Stimulated activated effector memory CD8-positive, alpha-beta T cell treated with anti-CD3 and anti-CD28 coated beads, Interleukin-12 subunit alpha, Interleukin-12 subunit beta, amount 100 ng/mL, for 72 hours (primary cell): ENCODE results near the gene GPATCH1.

ENCODE experiments used
- ATAC-seq: fragments of 150-1000 bp; cut with Tn5 transposase; 2 replicates; pipeline ENCODE4 v1.10.0; 2021
- DNase-seq, 2 donors: peaks; one replicate each; pipeline ENCODE4 v3.0.0; 2021 to 2022; ENCODE audit warnings: low spot score in 2 of 2
- H3K27ac Mint-ChIP-seq: one replicate; pipeline ENCODE4 v1.8.0; 2022; ENCODE audit warnings: mild to moderate bottlenecking, mixed read lengths
- H3K36me3 Mint-ChIP-seq: one replicate; pipeline ENCODE4 v1.8.0; 2022; ENCODE audit warnings: mild to moderate bottlenecking, mixed read lengths
- H3K4me1 Mint-ChIP-seq: one replicate; pipeline ENCODE4 v1.8.0; 2022; ENCODE audit warnings: mixed read lengths
- H3K4me3 Mint-ChIP-seq: one replicate; pipeline ENCODE4 v1.8.0; 2022; ENCODE audit warnings: mild to moderate bottlenecking, mixed read lengths
- H3K9me3 Mint-ChIP-seq: one replicate; pipeline ENCODE4 v1.8.0; 2022; ENCODE audit warnings: mixed read lengths

GPATCH1 gene

DNA sequence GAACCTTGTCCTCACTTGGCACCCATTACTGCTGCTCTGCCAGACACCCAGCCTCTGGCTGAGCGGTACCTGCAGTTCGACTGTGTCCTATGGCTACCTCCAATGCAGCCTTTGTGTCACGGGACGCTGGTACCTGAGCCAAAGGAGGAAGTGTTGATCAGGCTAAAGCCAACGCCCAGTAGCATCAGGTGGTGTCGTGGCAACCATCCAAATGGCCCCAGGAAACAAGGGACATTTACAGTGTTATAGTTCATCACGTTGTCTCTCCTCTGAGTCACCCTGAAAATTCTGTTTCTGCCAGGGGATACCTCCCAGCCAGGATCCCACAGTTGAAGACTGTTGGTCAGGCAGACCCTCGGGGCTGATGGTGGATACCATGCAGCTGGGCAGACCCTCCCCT lies 26.4 kb upstream of the GPATCH1 start:
- H3K4me1 Mint-ChIP-seq: no peaks in the 10 kb centered on the region
- H3K36me3 Mint-ChIP-seq: no peaks in the 10 kb centered on the region
- H3K9me3 Mint-ChIP-seq: no peaks in the 10 kb centered on the region
- no peak overlapping the region for H3K4me3 Mint-ChIP-seq
- no peak for ATAC-seq
- H3K27ac Mint-ChIP-seq: no peak overlapping the region
- no peak for DNase-seq

- Mint-ChIP-seq H3K9me3 (no peaks in the 10 kb centered on the region), H3K4me1 (no peaks in the 10 kb centered on the region), H3K4me3 (no peak overlapping the region), H3K27ac (no peak overlapping the region), H3K36me3 (no peaks in the 10 kb centered on the region)
- ATAC-seq (no peak), DNase-seq (no peak)
These were observed 25.3 kb upstream of the GPATCH1 start for GRCh38 chr19:33055718-33056117.

- no peak overlapping the region for H3K27ac Mint-ChIP-seq
- no peak overlapping the region for H3K4me3 Mint-ChIP-seq
- DNase-seq: no peak
- no peaks in the 10 kb centered on the region for H3K9me3 Mint-ChIP-seq
- no peaks in the 10 kb centered on the region for H3K4me1 Mint-ChIP-seq
- no peak for ATAC-seq
- no peaks in the 10 kb centered on the region for H3K36me3 Mint-ChIP-seq
These were observed 20.4 kb upstream of the GPATCH1 start for GRCh38 chr19:33060586-33060985.

GRCh38 chr19:33062902-33063301 lies 18.1 kb upstream of the GPATCH1 start:
- no peak for ATAC-seq

GRCh38 chr19:33063356-33063752 lies 17.6 kb upstream of the GPATCH1 start:
- peak overlapping the region; percentile 64 for H3K4me3 Mint-ChIP-seq
- H3K36me3 Mint-ChIP-seq: no peaks in the 10 kb centered on the region
- ATAC-seq (no peak), DNase-seq (no peak)
- no peaks in the 10 kb centered on the region for H3K4me1 Mint-ChIP-seq
- no peak overlapping the region for H3K27ac Mint-ChIP-seq
- no peaks in the 10 kb centered on the region for H3K9me3 Mint-ChIP-seq

More at GRCh38 chr19:33062902-33063301, 18.1 kb upstream of the GPATCH1 start:
- Mint-ChIP-seq H3K9me3 (no peaks in the 10 kb centered on the region), H3K36me3 (no peaks in the 10 kb centered on the region), H3K27ac (no peak overlapping the region), H3K4me3 (no peak overlapping the region), H3K4me1 (no peaks in the 10 kb centered on the region)
- no peak for DNase-seq

DNA sequence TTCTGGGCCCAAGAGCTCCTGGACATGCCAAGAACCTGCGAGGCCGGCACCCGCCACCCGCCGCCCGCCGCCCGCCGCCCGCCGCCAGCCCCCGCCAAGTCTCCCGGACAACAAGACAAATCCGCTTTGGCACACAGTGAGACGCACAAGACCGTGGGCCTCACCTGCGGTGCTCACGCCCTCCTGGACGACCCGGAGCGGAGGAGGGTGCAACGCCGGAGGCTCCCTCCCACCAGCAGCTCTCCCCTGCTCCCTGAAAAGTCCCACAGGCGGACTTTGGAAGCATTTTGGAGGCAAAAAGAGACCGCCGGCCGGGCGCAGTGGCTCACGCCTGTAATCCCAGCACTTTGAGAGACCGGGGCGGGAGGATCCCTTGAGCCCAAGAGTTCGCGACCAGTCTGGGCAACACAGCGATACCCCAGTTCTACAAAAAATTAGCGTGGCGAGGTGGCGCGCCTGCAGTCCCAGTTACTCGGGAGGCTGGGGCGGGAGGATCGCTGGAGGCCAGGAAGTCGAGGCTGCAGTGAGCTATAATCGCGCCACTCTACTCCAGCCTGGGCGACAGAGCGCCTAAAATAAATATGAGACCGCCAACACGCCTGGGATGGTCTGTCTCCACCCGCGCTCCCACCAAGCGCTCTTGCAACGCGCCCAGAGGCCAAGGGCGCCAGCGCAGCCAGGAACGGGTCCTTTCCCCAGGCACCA lies 17.1 kb upstream of the GPATCH1 start:
- Mint-ChIP-seq H3K4me3 (peak overlapping the region; percentile 64), H3K9me3 (no peaks in the 10 kb centered on the region), H3K36me3 (no peaks in the 10 kb centered on the region), H3K27ac (no peak overlapping the region), H3K4me1 (no peaks in the 10 kb centered on the region)
- DNase-seq (no peak), ATAC-seq (peak; percentile 19)

- Mint-ChIP-seq H3K36me3 (no peaks in the 10 kb centered on the region), H3K4me1 (no peaks in the 10 kb centered on the region), H3K4me3 (peak overlapping the region; percentile 64), H3K9me3 (no peaks in the 10 kb centered on the region), H3K27ac (no peak overlapping the region)
- DNase-seq (no peak), ATAC-seq (peak; percentile 60)
These were observed 16.6 kb upstream of the GPATCH1 start for GRCh38 chr19:33064458-33064791.

- peak; percentile 32 to 65 for DNase-seq
- H3K4me3 Mint-ChIP-seq: peak within 1 kb of the TSS; percentile 64
- H3K9me3 Mint-ChIP-seq: no peaks in the 10 kb centered on the region
- peak; percentile 90 for ATAC-seq
- no peaks in the 10 kb centered on the region for H3K36me3 Mint-ChIP-seq
- H3K27ac Mint-ChIP-seq: no peak within 1 kb of the TSS
- H3K4me1 Mint-ChIP-seq: no peaks in the 10 kb centered on the region
These were observed 16.0 kb upstream of the GPATCH1 start, which contains the start of gene RHPN2 for GRCh38 chr19:33064792-33065550. Gene RHPN2 (minus strand): TSS chr19:33064888. CDS start chr19:33064852, 36 bp downstream.

DNA sequence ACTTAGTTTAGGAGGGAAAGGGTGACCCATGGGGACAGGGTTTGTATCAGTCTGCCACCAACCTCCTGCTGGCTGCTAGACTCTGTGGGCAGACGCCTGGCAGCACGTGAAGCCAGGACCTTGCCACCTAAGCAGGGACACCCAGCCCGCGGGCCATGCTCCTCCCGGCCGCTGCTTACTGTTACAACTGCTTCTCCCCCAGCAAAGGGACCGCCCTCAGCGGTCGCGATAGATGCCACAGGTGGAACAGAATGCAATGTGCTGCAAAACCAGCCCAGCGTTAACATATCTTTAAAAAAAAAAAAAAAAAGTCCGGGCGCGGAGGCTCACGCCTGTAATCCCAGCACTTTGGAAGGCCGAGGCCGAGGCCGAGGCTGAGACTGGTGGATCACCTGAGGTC lies 14.4 kb upstream of the GPATCH1 start:
- Mint-ChIP-seq H3K9me3 (no peaks in the 10 kb centered on the region), H3K27ac (no peak overlapping the region), H3K4me1 (no peaks in the 10 kb centered on the region), H3K36me3 (no peaks in the 10 kb centered on the region), H3K4me3 (peak overlapping the region; percentile 64)
- ATAC-seq (no peak), DNase-seq (no peak)

DNA sequence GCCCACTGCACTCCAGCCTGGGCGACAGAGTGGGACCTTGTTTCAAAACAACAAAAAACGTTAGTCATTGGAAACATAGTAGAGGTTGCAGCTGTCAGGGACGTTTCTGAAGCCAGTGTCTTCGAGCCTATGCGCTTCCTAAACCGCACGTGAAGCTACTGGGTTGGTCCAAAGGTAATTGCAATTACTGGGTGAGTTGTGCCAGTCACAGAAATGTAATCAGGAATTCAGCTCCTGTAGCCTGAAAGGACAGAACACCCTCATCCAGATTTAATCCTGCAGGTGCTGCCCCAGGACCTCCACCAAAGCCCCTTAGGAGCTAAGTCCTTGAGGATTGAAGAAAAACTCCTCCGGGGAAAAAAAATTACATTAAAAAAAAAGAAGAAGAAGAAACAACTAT lies 13.9 kb upstream of the GPATCH1 start:
- Mint-ChIP-seq H3K4me3 (no peak overlapping the region), H3K9me3 (no peaks in the 10 kb centered on the region), H3K36me3 (no peaks in the 10 kb centered on the region), H3K4me1 (no peaks in the 10 kb centered on the region), H3K27ac (no peak overlapping the region)
- no peak for ATAC-seq
- no peak for DNase-seq

GRCh38 chr19:33071887-33072286 lies 9.1 kb upstream of the GPATCH1 start:
- no peaks in the 10 kb centered on the region for H3K9me3 Mint-ChIP-seq
- no peaks in the 10 kb centered on the region for H3K4me1 Mint-ChIP-seq
- H3K36me3 Mint-ChIP-seq: no peaks in the 10 kb centered on the region
- no peak overlapping the region for H3K4me3 Mint-ChIP-seq
- ATAC-seq (no peak), DNase-seq (no peak)
- no peak overlapping the region for H3K27ac Mint-ChIP-seq

DNA sequence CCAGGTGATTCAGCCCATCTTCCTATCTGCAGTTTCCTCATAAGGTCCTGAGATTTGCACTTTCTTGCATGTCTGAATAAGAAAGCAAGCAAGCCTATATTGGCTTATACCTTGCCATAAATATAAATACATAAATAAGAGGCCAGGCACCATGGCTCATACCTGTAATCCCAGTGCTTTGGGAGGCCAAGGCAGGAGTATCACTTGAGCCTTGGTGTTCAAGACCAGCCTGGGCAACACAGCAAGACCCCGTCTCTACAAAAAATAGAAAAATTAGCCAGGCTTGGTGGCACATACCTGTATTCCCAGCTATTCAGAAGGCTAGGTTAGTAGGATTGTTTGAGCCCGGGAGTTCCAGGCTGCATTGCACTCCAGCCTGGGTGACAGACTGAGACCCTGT lies 5.5 kb upstream of the GPATCH1 start:
- H3K9me3 Mint-ChIP-seq: no peaks in the 10 kb centered on the region
- DNase-seq (no peak), ATAC-seq (no peak)

GRCh38 chr19:33085570-33086128 lies 4.7 kb downstream of the GPATCH1 start:
- Mint-ChIP-seq H3K9me3 (no peaks in the 10 kb centered on the region), H3K4me3 (no peak overlapping the region), H3K4me1 (peaks cover 20% of the 10 kb centered on the region), H3K36me3 (peaks cover 38% of the 10 kb centered on the region), H3K27ac (no peak overlapping the region)
- no peak for ATAC-seq
- DNase-seq: no peak

More for the DNA sequence above, 5.5 kb upstream of the GPATCH1 start:
- Mint-ChIP-seq H3K4me1 (peaks cover 6% of the 10 kb centered on the region), H3K36me3 (peaks cover 5% of the 10 kb centered on the region), H3K27ac (no peak overlapping the region), H3K4me3 (no peak overlapping the region)

GRCh38 chr19:33086955-33087354 lies 6.0 kb downstream of the GPATCH1 start:
- Mint-ChIP-seq H3K27ac (no peak overlapping the region), H3K36me3 (peaks cover 48% of the 10 kb centered on the region), H3K4me1 (peaks cover 7% of the 10 kb centered on the region), H3K4me3 (no peak overlapping the region), H3K9me3 (no peaks in the 10 kb centered on the region)
- no peak for ATAC-seq
- DNase-seq: no peak

GRCh38 chr19:33089010-33089409 lies 8.0 kb downstream of the GPATCH1 start:
- Mint-ChIP-seq H3K27ac (no peak overlapping the region), H3K4me1 (peaks cover 4% of the 10 kb centered on the region), H3K9me3 (no peaks in the 10 kb centered on the region), H3K36me3 (peaks cover 64% of the 10 kb centered on the region), H3K4me3 (no peak overlapping the region)
- no peak for DNase-seq
- no peak for ATAC-seq

GRCh38 chr19:33090179-33090578 lies 9.2 kb downstream of the GPATCH1 start:
- ATAC-seq: no peak
- Mint-ChIP-seq H3K4me1 (no peaks in the 10 kb centered on the region), H3K27ac (no peak overlapping the region), H3K4me3 (no peak overlapping the region), H3K9me3 (no peaks in the 10 kb centered on the region), H3K36me3 (peaks cover 76% of the 10 kb centered on the region)
- DNase-seq: no peak
